IPS-NIHi7 (cell line): ENCODE measurements around the gene GPI.
A peak's percentile ranks its signal among the peaks of the same experiment; 100 is the strongest.

ENCODE experiments used
- DNase-seq: peaks from one replicate; pipeline ENCODE4 v3.0.0; 2012; ENCODE audit warnings: mixed read lengths; ENCODE audit errors: extremely low spot score

The GPI gene

GRCh38 chr19:34341935-34342680, 22.9 kb upstream of the GPI start:
- no peak for DNase-seq

- no peak for DNase-seq
These were observed 21.2 kb upstream of the GPI start for GRCh38 chr19:34343751-34344150.

GRCh38 chr19:34345947-34346351, 19.0 kb upstream of the GPI start:
- DNase-seq = peak; percentile 92

GRCh38 chr19:34347561-34348165, 17.3 kb upstream of the GPI start:
- DNase-seq = no peak

- DNase-seq = no peak
These were observed 16.0 kb upstream of the GPI start for GRCh38 chr19:34348899-34349487.

GRCh38 chr19:34350161-34350561, 14.8 kb upstream of the GPI start:
- DNase-seq = no peak

GRCh38 chr19:34351382-34351826, 13.6 kb upstream of the GPI start:
- no peak for DNase-seq

- DNase-seq = no peak
These were observed 11.4 kb upstream of the GPI start for GRCh38 chr19:34353546-34353945.

- no peak for DNase-seq
These were observed 9.8 kb upstream of the GPI start for GRCh38 chr19:34355201-34355600.

GRCh38 chr19:34356875-34357274, 8.1 kb upstream of the GPI start:
- no peak for DNase-seq

GRCh38 chr19:34357431-34357830, 7.6 kb upstream of the GPI start:
- no peak for DNase-seq

GRCh38 chr19:34359140-34359953, 5.6 kb upstream of the GPI start:
- peak; percentile 98 for DNase-seq

- no peak for DNase-seq
These were observed 5.1 kb upstream of the GPI start for GRCh38 chr19:34359954-34360315.

GRCh38 chr19:34360354-34360909, 4.6 kb upstream of the GPI start:
- no peak for DNase-seq

GRCh38 chr19:34362679-34363069, 2.3 kb upstream of the GPI start:
- no peak for DNase-seq

- peak; percentile 62 for DNase-seq
These were observed 1.9 kb upstream of the GPI start for GRCh38 chr19:34363094-34363493.

- no peak for DNase-seq
These were observed 1.1 kb upstream of the GPI start for GRCh38 chr19:34363930-34364329.

- DNase-seq = no peak
These were observed 550 bp upstream of the GPI start for GRCh38 chr19:34364462-34364829.

GRCh38 chr19:34365463-34366401, 736 bp downstream of the GPI start:
- peak; percentile 40 for DNase-seq

- no peak for DNase-seq
These were observed 2.0 kb downstream of the GPI start for GRCh38 chr19:34366738-34367623.
